Calu3 (cell line): ENCODE results near the gene CABCOCO1. TPM values are rescaled to one million over a fixed set of nuclear protein-coding genes. Genes with fewer than 3 reads are reported as not detected.

Source experiments
- BruUV-seq: library from RNA; stranded (reverse); fragments of 400-500 nt; replicated peaks from 2 replicates; lab custom pipeline; 2021; lab: Mats Ljungman, UMichigan
- CTCF ChIA-PET: fragments of 300-600 bp; sonication (Branson Sonifier 250); formaldehyde crosslinking; loops from one replicate; lab custom pipeline; 2022; ENCODE audit warnings: antibody characterized with exemption; lab: Charles Lee
- DNase-seq: peaks from one replicate; pipeline ENCODE4 v3.0.0; 2022
- H3K27ac Mint-ChIP-seq: one replicate; pipeline ENCODE4 v1.8.0; 2022; ENCODE audit warnings: mixed read lengths; ENCODE audit not compliant: unreplicated experiment
- H3K27me3 Mint-ChIP-seq: one replicate; pipeline ENCODE4 v1.8.0; 2022; ENCODE audit warnings: mixed read lengths; ENCODE audit not compliant: unreplicated experiment
- H3K36me3 Mint-ChIP-seq: one replicate; pipeline ENCODE4 v1.8.0; 2022; ENCODE audit warnings: mild to moderate bottlenecking, moderate library complexity, mixed read lengths; ENCODE audit not compliant: insufficient read depth, unreplicated experiment
- H3K4me1 Mint-ChIP-seq: one replicate; pipeline ENCODE4 v1.8.0; 2022; ENCODE audit warnings: mild to moderate bottlenecking, low read depth, mixed read lengths; ENCODE audit not compliant: unreplicated experiment
- H3K4me3 Mint-ChIP-seq: one replicate; pipeline ENCODE4 v1.8.0; 2022; ENCODE audit warnings: mild to moderate bottlenecking, low read depth, moderate library complexity, mixed read lengths; ENCODE audit not compliant: unreplicated experiment
- H3K9me3 Mint-ChIP-seq: one replicate; pipeline ENCODE4 v1.8.0; 2022; ENCODE audit warnings: low read depth, mixed read lengths; ENCODE audit not compliant: unreplicated experiment
- CTCF ChIP-seq: fragments of 200-600 bp; IDR thresholded peaks from one replicate; pipeline ENCODE4 v1.8.0; 2022; ENCODE audit warnings: antibody characterized with exemption; ENCODE audit not compliant: unreplicated experiment
- intact Hi-C: fragments of 100-400 bp; cut with micrococcal nuclease; formaldehyde crosslinking; loops from one replicate; pipeline ENCODE4 v1.10.0; 2022; ENCODE audit not compliant: unreplicated experiment
- total RNA-seq: library from RNA; stranded (reverse); gene quantifications from 2 replicates; pipeline ENCODE4 v1.2.3, GENCODE V29; 2022

The CABCOCO1 gene
- total RNA-seq, 1 experiment from 2014 or later: not detected

- CTCF ChIA-PET: interaction anchor here (1.9 kb wide), 1 partner anchor 10 kb away, joined by 6 read pairs; the partner anchor contains the start of gene CABCOCO1
- intact Hi-C loops: no loop called here
- no peak for DNase-seq
- H3K27me3 Mint-ChIP-seq: no peaks in the 10 kb centered on the region
- no peaks in the 10 kb centered on the region for H3K9me3 Mint-ChIP-seq
- TF ChIP-seq CTCF: no peak
- H3K27ac Mint-ChIP-seq: no peak overlapping the region
- no peaks in the 10 kb centered on the region for H3K4me1 Mint-ChIP-seq
- no peak overlapping the region for H3K4me3 Mint-ChIP-seq
- BruUV-seq: no TSS peak
- H3K36me3 Mint-ChIP-seq: no peaks in the 10 kb centered on the region
Measured at GRCh38 chr10:61653699-61654098, 9.0 kb upstream of the CABCOCO1 start.

DNA sequence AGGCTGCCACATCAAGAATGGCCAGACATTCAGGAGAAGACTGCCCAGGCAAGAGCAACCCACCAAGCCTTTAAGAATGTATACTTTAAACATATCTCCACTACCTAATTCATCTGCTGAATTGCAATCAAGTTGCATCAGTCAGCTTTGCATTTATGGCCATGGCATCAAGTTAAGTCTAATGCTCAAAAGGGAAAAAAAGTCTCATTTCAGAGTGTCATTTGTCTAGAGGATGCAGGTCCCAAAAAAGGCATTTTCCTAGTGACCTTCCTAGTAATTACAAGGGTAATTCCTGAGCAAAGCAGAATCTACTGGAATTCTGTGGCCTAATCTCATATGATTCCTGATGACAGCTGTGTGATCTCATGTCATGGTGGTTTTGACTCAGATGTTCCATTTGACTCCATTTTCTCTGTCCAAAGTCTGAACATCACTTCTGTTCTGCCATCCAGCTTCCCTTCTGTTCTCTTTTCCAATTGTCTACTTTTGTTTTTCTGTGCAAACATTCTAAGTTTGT is 7.3 kb upstream of the CABCOCO1 start:
- no peak overlapping the region for H3K27ac Mint-ChIP-seq
- H3K9me3 Mint-ChIP-seq: no peaks in the 10 kb centered on the region
- H3K36me3 Mint-ChIP-seq: no peaks in the 10 kb centered on the region
- intact Hi-C loops: no loop called here
- H3K27me3 Mint-ChIP-seq: no peaks in the 10 kb centered on the region
- no peaks in the 10 kb centered on the region for H3K4me1 Mint-ChIP-seq
- no TSS peak for BruUV-seq
- CTCF ChIA-PET: no interaction called here
- DNase-seq: no peak
- no peak overlapping the region for H3K4me3 Mint-ChIP-seq
- no peak for TF ChIP-seq CTCF

GRCh38 chr10:61663466-61663865 is 737 bp downstream of the CABCOCO1 start:
- no peak for DNase-seq
- intact Hi-C loops: no loop called here
- no TSS peak for BruUV-seq
- no peaks in the 10 kb centered on the region for H3K9me3 Mint-ChIP-seq
- TF ChIP-seq CTCF: no peak
- peak overlapping the region; percentile 73 for H3K4me3 Mint-ChIP-seq
- H3K27ac Mint-ChIP-seq: no peak overlapping the region
- peaks cover 7% of the 10 kb centered on the region for H3K4me1 Mint-ChIP-seq
- CTCF ChIA-PET: interaction anchor here (2.4 kb wide), 1 partner anchor 9 kb away, joined by 6 read pairs; no protein-coding TSS in a partner anchor
- H3K27me3 Mint-ChIP-seq: no peaks in the 10 kb centered on the region
- H3K36me3 Mint-ChIP-seq: peaks cover 9% of the 10 kb centered on the region

GRCh38 chr10:61664985-61665384 is 2.3 kb downstream of the CABCOCO1 start:
- Mint-ChIP-seq H3K9me3 (no peaks in the 10 kb centered on the region), H3K27me3 (no peaks in the 10 kb centered on the region), H3K4me1 (peaks cover 7% of the 10 kb centered on the region), H3K36me3 (peaks cover 9% of the 10 kb centered on the region), H3K27ac (no peak overlapping the region), H3K4me3 (no peak overlapping the region)
- BruUV-seq: no TSS peak
- no peak for TF ChIP-seq CTCF
- intact Hi-C loops: no loop called here
- CTCF ChIA-PET: interaction anchor here (0.7 to 2.4 kb wide), 2 partner anchors 11 to 917 kb away, joined by 4 to 6 read pairs; no protein-coding TSS in a partner anchor
- DNase-seq: no peak
